Liver (tissue), 9 donors: ENCODE results near the gene MAPKBP1. TPM values are rescaled to one million over a fixed set of nuclear protein-coding genes. Genes with fewer than 3 reads are reported as not detected.

Experiments used
- DNase-seq: peaks from one replicate; pipeline ENCODE4 v3.0.0-alpha.2; 2017; ENCODE audit warnings: low spot score
- H3K27ac ChIP-seq, 2 donors: one replicate each; pipeline ENCODE4 v1.7.0; 2013; ENCODE audit warnings: inconsistent platforms in 2 of 2, low read length in 2 of 2, control low read depth in 1 of 2, low read depth in 1 of 2, mild to moderate bottlenecking in 1 of 2
- H3K27me3 ChIP-seq, 4 donors: one replicate each; pipeline versions ENCODE4 v1.6.1 to v1.7.0; 2013; ENCODE audit warnings: low read length in 3 of 4, inconsistent platforms in 1 of 4, mild to moderate bottlenecking in 1 of 4, moderate library complexity in 1 of 4; ENCODE audit not compliant: control insufficient read depth in 4 of 4, insufficient read depth in 4 of 4
- H3K36me3 ChIP-seq, 4 donors: one replicate each; pipeline versions ENCODE4 v1.6.1 to v1.7.0; 2013; ENCODE audit warnings: low read length in 3 of 4, mild to moderate bottlenecking in 3 of 4, low read depth in 1 of 4, moderate library complexity in 1 of 4; ENCODE audit not compliant: control insufficient read depth in 4 of 4, insufficient read depth in 3 of 4
- H3K4me1 ChIP-seq, 4 donors: one replicate each; pipeline versions ENCODE4 v1.6.1 to v1.7.0; 2013; ENCODE audit warnings: low read length in 3 of 4, mild to moderate bottlenecking in 3 of 4, moderate library complexity in 1 of 4; ENCODE audit not compliant: control insufficient read depth in 4 of 4, insufficient read depth in 4 of 4
- H3K4me3 ChIP-seq, 3 donors: one replicate each; pipeline versions ENCODE4 v1.6.1 to v1.7.0; 2013; ENCODE audit warnings: low read length in 3 of 3, control low read depth in 1 of 3, low read depth in 1 of 3, mild to moderate bottlenecking in 1 of 3
- H3K9ac ChIP-seq, 2 donors: one replicate each; pipeline ENCODE4 v1.7.0; 2013; ENCODE audit warnings: low read length in 2 of 2, mild to moderate bottlenecking in 2 of 2, moderate library complexity in 2 of 2, control low read depth in 1 of 2, low read depth in 1 of 2
- H3K9me3 ChIP-seq, 4 donors: one replicate each; pipeline versions ENCODE4 v1.6.1 to v1.7.0; 2013; ENCODE audit warnings: low read length in 3 of 4; ENCODE audit not compliant: control insufficient read depth in 4 of 4
- ATF3 ChIP-seq: IDR thresholded peaks from 2 replicates; pipeline ENCODE4 v1.6.1; 2016; ENCODE audit warnings: antibody characterized with exemption
- EGR1 ChIP-seq, 2 donors: IDR thresholded peaks; 2 replicates each; pipeline ENCODE4 v1.6.1; 2016 to 2018; ENCODE audit warnings: antibody characterized with exemption in 2 of 2, low read depth in 2 of 2
- FOXA1 ChIP-seq: IDR thresholded peaks from 2 replicates; pipeline ENCODE4 v1.6.1; 2016; ENCODE audit warnings: antibody characterized with exemption
- FOXA2 ChIP-seq: IDR thresholded peaks from 2 replicates; pipeline ENCODE4 v1.6.1; 2016; ENCODE audit warnings: antibody characterized with exemption
- GABPA ChIP-seq, 2 donors: IDR thresholded peaks in 1 of 2; conservative IDR thresholded peaks in 1 of 2; 2 replicates each; pipeline ENCODE4 v1.6.1; 2016; ENCODE audit warnings: antibody characterized with exemption in 2 of 2, mild to moderate bottlenecking in 1 of 2, moderate library complexity in 1 of 2
- HNF4A ChIP-seq, 2 donors: conservative IDR thresholded peaks; 2 replicates each; pipeline ENCODE4 v1.6.1; 2016; ENCODE audit warnings: antibody characterized with exemption in 2 of 2, mild to moderate bottlenecking in 2 of 2
- HNF4G ChIP-seq: IDR thresholded peaks from 2 replicates; pipeline ENCODE4 v1.6.1; 2016; ENCODE audit warnings: antibody characterized with exemption
- NR2F2 ChIP-seq: IDR thresholded peaks from 2 replicates; pipeline ENCODE4 v1.6.1; 2016; ENCODE audit warnings: antibody characterized with exemption
- RAD21 ChIP-seq, 2 donors: IDR thresholded peaks; 2 replicates each; pipeline ENCODE4 v1.6.1; 2016; ENCODE audit warnings: antibody characterized with exemption in 2 of 2, mild to moderate bottlenecking in 2 of 2
- RXRA ChIP-seq, 2 donors: IDR thresholded peaks; 2 replicates each; pipeline ENCODE4 v1.6.1; 2017 to 2018; ENCODE audit warnings: antibody characterized with exemption in 2 of 2, mild to moderate bottlenecking in 1 of 2
- SP1 ChIP-seq: IDR thresholded peaks from 2 replicates; pipeline ENCODE4 v1.6.1; 2018; ENCODE audit warnings: antibody characterized with exemption, mild to moderate bottlenecking
- TAF1 ChIP-seq: conservative IDR thresholded peaks from 2 replicates; pipeline ENCODE4 v1.6.1; 2016; ENCODE audit warnings: antibody characterized with exemption, mild to moderate bottlenecking
- YY1 ChIP-seq: IDR thresholded peaks from 2 replicates; pipeline ENCODE4 v1.6.1; 2016; ENCODE audit warnings: antibody characterized with exemption, mild to moderate bottlenecking
- WGBS: extraction: QIAGEN DNeasy Blood & Tissue Kit; methylation state at CpG from one replicate; pipeline ENCODE4 v1.1.7; 2013; 5-methylcytosine and 5-hydroxymethylcytosine counted together
- polyA plus RNA-seq, 2 donors: library from polyadenylated mRNA; stranded (reverse) in 1 of 2; unstranded in 1 of 2; fragments of 200-250 nt in 1 of 2; fragments of >200 nt in 1 of 2; fragmentation: Nextera tagmentation in 1 of 2; extraction: Ambion mirVana in 1 of 2; gene quantifications; one replicate each; pipeline versions ENCODE4 v1.2.1 to v1.2.3, GENCODE V29; 2013 to 2015
- total RNA-seq, 2 donors: library from RNA; depleted of rRNA; stranded (reverse); fragments of >200 nt; gene quantifications; one replicate each; pipeline ENCODE4 v1.2.3, GENCODE V29; 2014
- TF ChIP-seq, protein P1 (sequence below): fragments of 150-350 bp; IDR thresholded peaks from 2 replicates; pipeline ENCODE4 v1.5.1; 2017; ENCODE audit warnings: improper control_type of control experiment, low read depth, low read length; ENCODE audit not compliant: missing input control
- TF ChIP-seq, protein P2 (sequence below): IDR thresholded peaks from 2 replicates; pipeline ENCODE4 v1.6.1; 2016; ENCODE audit warnings: antibody characterized with exemption, mild to moderate bottlenecking
- TF ChIP-seq, protein P3 (sequence below): IDR thresholded peaks from 2 replicates; pipeline ENCODE4 v1.6.1; 2016; ENCODE audit warnings: antibody characterized with exemption
- TF ChIP-seq, protein P4 (sequence below): IDR thresholded peaks from 2 replicates; pipeline ENCODE4 v1.6.1; 2016; ENCODE audit warnings: antibody characterized with exemption
- donor health status: healthy.
- donor health status: healthy.
- donor health status: healthy.
- donor health status: healthy.
- donor health status: healthy.

MAPKBP1 gene
- total and polyA plus RNA-seq, 4 donors, result 0.89 to 10.3 (median 2.7) TPM

DNA sequence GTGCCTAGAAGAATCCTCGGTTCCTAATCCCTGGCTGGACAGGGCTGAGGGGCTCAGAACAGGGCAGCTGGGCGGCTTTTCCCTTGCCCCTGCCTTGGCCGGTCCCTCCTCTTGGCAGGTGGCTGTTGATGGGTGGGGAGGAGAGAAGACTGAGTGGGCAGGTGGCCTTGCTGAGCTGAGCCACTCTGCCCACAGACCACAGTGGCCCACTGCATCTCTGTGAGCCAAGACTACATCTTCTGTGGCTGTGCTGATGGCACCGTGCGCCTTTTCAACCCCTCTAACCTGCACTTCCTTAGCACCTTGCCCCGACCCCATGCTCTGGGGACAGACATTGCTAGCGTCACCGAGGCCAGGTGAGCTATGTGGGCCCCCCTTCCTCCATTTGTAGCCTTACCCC, 39.1 kb downstream of the MAPKBP1 start:
- no peaks in the 10 kb centered on the region for H3K27me3 ChIP-seq
- H3K4me3 ChIP-seq, result no peak overlapping the region
- H3K9me3 ChIP-seq, result no peaks in the 10 kb centered on the region
- 96% methylated on average over 8 of the region's 8 CpGs for WGBS
- H3K4me1 ChIP-seq, result no peaks in the 10 kb centered on the region
- H3K27ac ChIP-seq, result no peak overlapping the region
- H3K36me3 ChIP-seq, result peaks cover 3 to 33% (median 9%) of the 10 kb centered on the region in 4 donors
- H3K9ac ChIP-seq, result no peak overlapping the region
- TF ChIP-seq, protein P1, sequence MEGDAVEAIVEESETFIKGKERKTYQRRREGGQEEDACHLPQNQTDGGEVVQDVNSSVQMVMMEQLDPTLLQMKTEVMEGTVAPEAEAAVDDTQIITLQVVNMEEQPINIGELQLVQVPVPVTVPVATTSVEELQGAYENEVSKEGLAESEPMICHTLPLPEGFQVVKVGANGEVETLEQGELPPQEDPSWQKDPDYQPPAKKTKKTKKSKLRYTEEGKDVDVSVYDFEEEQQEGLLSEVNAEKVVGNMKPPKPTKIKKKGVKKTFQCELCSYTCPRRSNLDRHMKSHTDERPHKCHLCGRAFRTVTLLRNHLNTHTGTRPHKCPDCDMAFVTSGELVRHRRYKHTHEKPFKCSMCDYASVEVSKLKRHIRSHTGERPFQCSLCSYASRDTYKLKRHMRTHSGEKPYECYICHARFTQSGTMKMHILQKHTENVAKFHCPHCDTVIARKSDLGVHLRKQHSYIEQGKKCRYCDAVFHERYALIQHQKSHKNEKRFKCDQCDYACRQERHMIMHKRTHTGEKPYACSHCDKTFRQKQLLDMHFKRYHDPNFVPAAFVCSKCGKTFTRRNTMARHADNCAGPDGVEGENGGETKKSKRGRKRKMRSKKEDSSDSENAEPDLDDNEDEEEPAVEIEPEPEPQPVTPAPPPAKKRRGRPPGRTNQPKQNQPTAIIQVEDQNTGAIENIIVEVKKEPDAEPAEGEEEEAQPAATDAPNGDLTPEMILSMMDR, result no peak
- TF ChIP-seq TAF1 (no peak), HNF4A (conservative IDR thresholded peaks at IDR 0.05) (no peak), RXRA (IDR thresholded peaks at IDR 0.05) (no peak), RAD21 (IDR thresholded peaks at IDR 0.05) (no peak), NR2F2 (no peak), SP1 (no peak), FOXA2 (no peak), ATF3 (no peak), YY1 (no peak), FOXA1 (no peak), EGR1 (IDR thresholded peaks at IDR 0.05; ENCODE audit: low read depth in 2 of 2) (no peak), HNF4G (no peak), GABPA (IDR thresholded peaks at IDR 0.05 in 1 of 2, conservative IDR thresholded peaks at IDR 0.05 in 1 of 2) (no peak)
- TF ChIP-seq, protein P2, sequence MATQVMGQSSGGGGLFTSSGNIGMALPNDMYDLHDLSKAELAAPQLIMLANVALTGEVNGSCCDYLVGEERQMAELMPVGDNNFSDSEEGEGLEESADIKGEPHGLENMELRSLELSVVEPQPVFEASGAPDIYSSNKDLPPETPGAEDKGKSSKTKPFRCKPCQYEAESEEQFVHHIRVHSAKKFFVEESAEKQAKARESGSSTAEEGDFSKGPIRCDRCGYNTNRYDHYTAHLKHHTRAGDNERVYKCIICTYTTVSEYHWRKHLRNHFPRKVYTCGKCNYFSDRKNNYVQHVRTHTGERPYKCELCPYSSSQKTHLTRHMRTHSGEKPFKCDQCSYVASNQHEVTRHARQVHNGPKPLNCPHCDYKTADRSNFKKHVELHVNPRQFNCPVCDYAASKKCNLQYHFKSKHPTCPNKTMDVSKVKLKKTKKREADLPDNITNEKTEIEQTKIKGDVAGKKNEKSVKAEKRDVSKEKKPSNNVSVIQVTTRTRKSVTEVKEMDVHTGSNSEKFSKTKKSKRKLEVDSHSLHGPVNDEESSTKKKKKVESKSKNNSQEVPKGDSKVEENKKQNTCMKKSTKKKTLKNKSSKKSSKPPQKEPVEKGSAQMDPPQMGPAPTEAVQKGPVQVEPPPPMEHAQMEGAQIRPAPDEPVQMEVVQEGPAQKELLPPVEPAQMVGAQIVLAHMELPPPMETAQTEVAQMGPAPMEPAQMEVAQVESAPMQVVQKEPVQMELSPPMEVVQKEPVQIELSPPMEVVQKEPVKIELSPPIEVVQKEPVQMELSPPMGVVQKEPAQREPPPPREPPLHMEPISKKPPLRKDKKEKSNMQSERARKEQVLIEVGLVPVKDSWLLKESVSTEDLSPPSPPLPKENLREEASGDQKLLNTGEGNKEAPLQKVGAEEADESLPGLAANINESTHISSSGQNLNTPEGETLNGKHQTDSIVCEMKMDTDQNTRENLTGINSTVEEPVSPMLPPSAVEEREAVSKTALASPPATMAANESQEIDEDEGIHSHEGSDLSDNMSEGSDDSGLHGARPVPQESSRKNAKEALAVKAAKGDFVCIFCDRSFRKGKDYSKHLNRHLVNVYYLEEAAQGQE, result no peak
- TF ChIP-seq, protein P3, sequence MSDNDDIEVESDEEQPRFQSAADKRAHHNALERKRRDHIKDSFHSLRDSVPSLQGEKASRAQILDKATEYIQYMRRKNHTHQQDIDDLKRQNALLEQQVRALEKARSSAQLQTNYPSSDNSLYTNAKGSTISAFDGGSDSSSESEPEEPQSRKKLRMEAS, result no peak
- TF ChIP-seq, protein P4, sequence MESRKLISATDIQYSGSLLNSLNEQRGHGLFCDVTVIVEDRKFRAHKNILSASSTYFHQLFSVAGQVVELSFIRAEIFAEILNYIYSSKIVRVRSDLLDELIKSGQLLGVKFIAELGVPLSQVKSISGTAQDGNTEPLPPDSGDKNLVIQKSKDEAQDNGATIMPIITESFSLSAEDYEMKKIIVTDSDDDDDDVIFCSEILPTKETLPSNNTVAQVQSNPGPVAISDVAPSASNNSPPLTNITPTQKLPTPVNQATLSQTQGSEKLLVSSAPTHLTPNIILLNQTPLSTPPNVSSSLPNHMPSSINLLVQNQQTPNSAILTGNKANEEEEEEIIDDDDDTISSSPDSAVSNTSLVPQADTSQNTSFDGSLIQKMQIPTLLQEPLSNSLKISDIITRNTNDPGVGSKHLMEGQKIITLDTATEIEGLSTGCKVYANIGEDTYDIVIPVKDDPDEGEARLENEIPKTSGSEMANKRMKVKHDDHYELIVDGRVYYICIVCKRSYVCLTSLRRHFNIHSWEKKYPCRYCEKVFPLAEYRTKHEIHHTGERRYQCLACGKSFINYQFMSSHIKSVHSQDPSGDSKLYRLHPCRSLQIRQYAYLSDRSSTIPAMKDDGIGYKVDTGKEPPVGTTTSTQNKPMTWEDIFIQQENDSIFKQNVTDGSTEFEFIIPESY, result no peak
- DNase-seq, result no peak

DNA sequence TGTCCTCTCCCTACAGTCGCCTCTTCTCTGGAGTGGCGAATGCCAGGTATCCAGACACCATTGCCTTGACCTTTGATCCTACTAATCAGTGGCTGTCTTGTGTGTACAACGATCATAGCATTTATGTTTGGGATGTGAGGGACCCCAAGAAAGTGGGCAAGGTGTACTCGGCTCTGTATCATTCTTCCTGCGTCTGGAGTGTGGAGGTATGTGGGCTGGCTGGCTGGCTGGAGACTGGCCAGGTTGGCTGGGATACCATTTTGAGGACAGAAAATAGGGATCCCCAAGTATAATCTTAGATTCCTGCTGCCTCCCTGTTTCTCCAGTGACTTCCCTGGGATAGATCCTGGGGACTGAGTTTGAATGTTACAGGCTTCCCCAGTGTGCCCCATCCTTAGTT, 40.2 kb downstream of the MAPKBP1 start:
- no peak overlapping the region for H3K9ac ChIP-seq
- no peaks in the 10 kb centered on the region for H3K9me3 ChIP-seq
- no peak for TF ChIP-seq FOXA1
- no peak for TF ChIP-seq RXRA (IDR thresholded peaks at IDR 0.05)
- no peak for TF ChIP-seq NR2F2
- TF ChIP-seq YY1, result no peak
- TF ChIP-seq, protein P1, result no peak
- TF ChIP-seq HNF4A (conservative IDR thresholded peaks at IDR 0.05), result no peak
- TF ChIP-seq, protein P4, result no peak
- TF ChIP-seq HNF4G, result no peak
- TF ChIP-seq, protein P3, result no peak
- no peak for TF ChIP-seq EGR1 (IDR thresholded peaks at IDR 0.05; ENCODE audit: low read depth in 2 of 2)
- no peak for TF ChIP-seq ATF3
- WGBS, result 89% methylated on average over 5 of the region's 5 CpGs
- no peak for DNase-seq
- H3K27me3 ChIP-seq, result no peaks in the 10 kb centered on the region
- no peak overlapping the region for H3K27ac ChIP-seq
- H3K4me1 ChIP-seq, result no peaks in the 10 kb centered on the region
- no peak overlapping the region for H3K4me3 ChIP-seq
- H3K36me3 ChIP-seq, result peaks cover 3 to 41% (median 12%) of the 10 kb centered on the region in 4 donors
